GM18505 (cell line): Measurements from ENCODE around the gene SDC4.

ENCODE experiments used
- ATAC-seq: cut with Tn5 transposase; IDR thresholded peaks from one replicate; pipeline ENCODE4 v1.9.1; 2021; ENCODE audit not compliant: unreplicated experiment
- POLR2A ChIP-seq: IDR thresholded peaks from 4 replicates; pipeline ENCODE4 v1.6.1; 2011; ENCODE audit warnings: borderline replicate concordance; ENCODE audit not compliant: insufficient read depth, insufficient read length; ENCODE audit errors: extremely low read depth

Gene SDC4

GRCh38 chr20:45336530-45337366, 11.5 kb downstream of the SDC4 start:
- TF ChIP-seq POLR2A: no peak
- no peak for ATAC-seq

GRCh38 chr20:45330476-45330875, 17.7 kb downstream of the SDC4 start:
- no peak for TF ChIP-seq POLR2A
- ATAC-seq: no peak

- no peak for TF ChIP-seq POLR2A
- ATAC-seq: no peak
Measured at GRCh38 chr20:45329497-45330319, 18.5 kb downstream of the SDC4 start.

GRCh38 chr20:45328451-45328850, 19.8 kb downstream of the SDC4 start:
- ATAC-seq: no peak
- TF ChIP-seq POLR2A: no peak

- TF ChIP-seq POLR2A: no peak
- no peak for ATAC-seq
Measured at GRCh38 chr20:45325371-45325770, 22.9 kb downstream of the SDC4 start.

- ATAC-seq: no peak
- TF ChIP-seq POLR2A: no peak
Measured at GRCh38 chr20:45323731-45324130, 24.5 kb downstream of the SDC4 start.

- no peak for TF ChIP-seq POLR2A
- no peak for ATAC-seq
Measured at GRCh38 chr20:45322952-45323383, 25.3 kb downstream of the SDC4 start.

GRCh38 chr20:45320948-45321595, 27.2 kb downstream of the SDC4 start:
- no peak for TF ChIP-seq POLR2A
- no peak for ATAC-seq

GRCh38 chr20:45318948-45319347, 29.3 kb downstream of the SDC4 start:
- no peak for TF ChIP-seq POLR2A
- ATAC-seq: no peak

GRCh38 chr20:45318386-45318939, 29.8 kb downstream of the SDC4 start:
- no peak for ATAC-seq
- TF ChIP-seq POLR2A: no peak

GRCh38 chr20:45317826-45318225, 30.4 kb downstream of the SDC4 start:
- no peak for TF ChIP-seq POLR2A
- no peak for ATAC-seq

GRCh38 chr20:45316150-45317080, 31.8 kb downstream of the SDC4 start:
- TF ChIP-seq POLR2A: no peak
- no peak for ATAC-seq
